Esophagus muscularis mucosa (tissue), 3 donors: Measurements from ENCODE around the gene BOK.

Experiments
- POLR2A ChIP-seq: fragments of 450-650 bp; IDR thresholded peaks from one replicate; pipeline ENCODE4 v1.6.1; 2017; ENCODE audit warnings: antibody characterized with exemption, moderate library complexity, mild to moderate bottlenecking, low read depth
- TF ChIP-seq, protein P1 (sequence below), 3 experiments: fragments of 200-600 bp in 2 of 3; fragments of 450-650 bp in 1 of 3; sonication (generic) in 2 of 3; IDR thresholded peaks; one replicate each; pipeline ENCODE4 v1.5.1; 2017 to 2019; ENCODE audit warnings: antibody characterized with exemption in 3 of 3, mild to moderate bottlenecking in 2 of 3, moderate library complexity in 1 of 3

GRCh38 chr2:241575624-241576292, 17.2 kb downstream of the BOK start:
- no peak for TF ChIP-seq POLR2A
- TF ChIP-seq, protein P1, sequence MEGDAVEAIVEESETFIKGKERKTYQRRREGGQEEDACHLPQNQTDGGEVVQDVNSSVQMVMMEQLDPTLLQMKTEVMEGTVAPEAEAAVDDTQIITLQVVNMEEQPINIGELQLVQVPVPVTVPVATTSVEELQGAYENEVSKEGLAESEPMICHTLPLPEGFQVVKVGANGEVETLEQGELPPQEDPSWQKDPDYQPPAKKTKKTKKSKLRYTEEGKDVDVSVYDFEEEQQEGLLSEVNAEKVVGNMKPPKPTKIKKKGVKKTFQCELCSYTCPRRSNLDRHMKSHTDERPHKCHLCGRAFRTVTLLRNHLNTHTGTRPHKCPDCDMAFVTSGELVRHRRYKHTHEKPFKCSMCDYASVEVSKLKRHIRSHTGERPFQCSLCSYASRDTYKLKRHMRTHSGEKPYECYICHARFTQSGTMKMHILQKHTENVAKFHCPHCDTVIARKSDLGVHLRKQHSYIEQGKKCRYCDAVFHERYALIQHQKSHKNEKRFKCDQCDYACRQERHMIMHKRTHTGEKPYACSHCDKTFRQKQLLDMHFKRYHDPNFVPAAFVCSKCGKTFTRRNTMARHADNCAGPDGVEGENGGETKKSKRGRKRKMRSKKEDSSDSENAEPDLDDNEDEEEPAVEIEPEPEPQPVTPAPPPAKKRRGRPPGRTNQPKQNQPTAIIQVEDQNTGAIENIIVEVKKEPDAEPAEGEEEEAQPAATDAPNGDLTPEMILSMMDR (IDR thresholded peaks at IDR 0.05), result no peak
